HG03354 (cell line): ENCODE data around the gene LOXL4.

Experiments used
- ATAC-seq: cut with Tn5 transposase; IDR thresholded peaks from one replicate; pipeline ENCODE4 v1.9.1; 2021; ENCODE audit warnings: mild to moderate bottlenecking; ENCODE audit not compliant: unreplicated experiment, poor library complexity, severe bottlenecking

Gene LOXL4

DNA sequence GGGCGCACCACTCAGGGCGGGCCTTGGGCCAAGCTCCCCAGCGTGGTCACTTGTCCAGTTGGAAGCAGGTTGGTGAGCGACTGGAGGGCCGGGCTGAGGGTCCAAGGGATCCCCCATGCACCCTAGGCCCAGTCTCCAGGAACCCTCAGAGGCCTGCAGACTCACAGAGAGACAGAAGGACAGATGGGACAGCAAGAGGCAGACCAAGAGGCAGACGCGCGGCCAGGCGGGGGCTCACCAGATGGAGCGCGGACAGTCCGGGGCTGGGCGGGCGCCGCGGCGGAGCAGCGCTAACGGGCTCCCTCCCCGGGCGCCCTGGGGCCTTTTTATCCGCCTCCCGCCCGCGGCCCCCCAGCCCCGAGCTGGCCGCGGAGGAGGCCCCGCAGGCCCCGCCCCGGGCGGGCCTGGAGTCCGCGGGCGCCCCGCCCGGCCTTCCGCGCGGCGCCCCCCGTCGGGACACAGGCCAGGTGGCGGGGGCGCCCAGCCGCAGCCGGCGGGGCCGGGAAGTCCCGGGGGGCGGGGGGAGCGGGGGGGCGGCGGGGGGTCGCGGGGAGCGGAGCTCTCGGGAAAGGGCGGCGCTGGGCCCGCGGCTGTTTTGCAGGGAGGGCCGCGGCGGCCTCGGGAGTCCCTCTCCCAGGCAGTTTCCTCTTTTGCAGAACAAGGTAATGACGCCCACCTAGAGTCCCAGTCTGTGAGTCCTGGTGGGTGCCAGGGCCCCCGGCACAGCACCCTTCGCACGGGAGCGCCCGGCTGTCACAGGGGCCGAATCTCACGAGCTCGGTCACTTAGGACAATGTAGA, at the start of gene LOXL4:
Gene LOXL4 (minus strand): TSS at position 301 of the 800 bp plus-strand sequence. CDS start 5,175 bp downstream, outside the sequence.
- no peak for ATAC-seq

DNA sequence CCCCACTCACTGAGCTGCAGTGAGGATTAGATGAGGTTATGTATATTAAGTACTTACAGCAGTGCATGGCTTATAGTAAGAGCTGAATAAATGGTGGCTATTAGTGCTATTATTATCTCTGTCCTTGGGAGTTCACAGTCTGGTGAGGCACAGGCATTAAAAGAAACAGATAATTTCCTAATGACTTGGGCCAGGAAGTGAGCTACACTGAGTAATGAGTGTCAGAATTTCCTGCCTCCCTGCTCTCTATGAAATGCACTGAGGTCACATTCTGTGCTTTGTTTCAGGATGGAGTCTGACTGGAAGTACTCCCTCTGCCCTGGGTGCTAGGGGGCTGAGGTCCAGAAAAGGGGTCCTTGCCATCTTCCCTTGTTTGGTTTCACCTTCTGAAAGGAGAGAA, 48.7 kb upstream of the LOXL4 start:
- no peak for ATAC-seq

DNA sequence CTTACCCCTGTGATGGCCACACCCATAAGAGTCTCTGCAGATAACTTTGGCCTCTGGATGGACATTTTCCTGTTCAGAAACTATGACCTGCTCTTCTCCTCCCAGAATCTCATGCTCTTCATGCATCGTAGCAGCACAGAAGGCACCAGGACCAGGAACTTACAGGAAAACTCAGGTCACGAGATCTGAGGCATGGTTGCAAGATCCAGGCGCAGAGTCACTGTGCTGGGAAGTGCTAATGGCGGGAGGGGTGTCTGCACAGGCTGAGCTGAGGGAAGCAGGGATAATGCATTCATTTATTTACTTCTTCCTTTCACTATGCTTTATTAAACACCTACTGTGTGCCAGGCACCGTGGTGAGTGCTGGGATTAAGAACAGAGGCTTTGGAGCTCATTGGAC, 48.2 kb upstream of the LOXL4 start:
- no peak for ATAC-seq

DNA sequence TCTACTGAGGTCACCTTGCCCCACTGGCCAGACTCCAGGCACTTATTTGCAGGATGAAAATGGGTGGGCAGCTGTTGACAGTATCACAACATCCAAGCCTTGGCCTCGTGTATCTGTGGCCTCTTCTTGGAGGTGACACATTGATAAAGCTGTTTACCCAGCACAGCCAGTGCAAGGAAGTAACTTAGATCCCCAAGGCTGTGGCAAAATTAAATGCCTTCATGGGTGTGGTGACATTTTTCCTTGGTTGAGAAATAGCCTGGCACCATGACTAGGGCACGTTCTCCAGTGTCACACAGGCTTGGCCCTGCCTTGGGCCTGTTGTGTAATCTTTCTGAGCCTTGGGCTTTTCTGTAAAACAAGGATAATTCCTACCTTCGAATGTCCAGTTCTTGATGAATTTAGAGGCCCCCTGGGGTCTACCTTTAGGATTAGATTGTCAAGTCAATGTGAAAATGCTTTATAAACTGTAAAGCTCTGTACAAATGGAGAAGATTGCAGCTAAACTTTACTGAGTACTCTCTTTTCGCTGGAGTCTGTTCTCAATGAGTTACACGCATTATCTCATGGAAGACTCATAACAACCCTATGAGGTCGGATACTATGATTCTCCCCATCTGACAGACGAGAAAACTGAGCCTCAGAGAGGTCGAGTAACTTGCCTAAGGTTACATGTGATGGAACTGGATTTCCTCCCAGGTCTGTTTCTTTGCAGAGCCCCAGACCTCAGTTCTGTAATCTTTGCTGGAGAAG, 46.7 kb upstream of the LOXL4 start:
- ATAC-seq, result no peak

- no peak for ATAC-seq
Observed at GRCh38 chr10:98313598-98313997, 45.6 kb upstream of the LOXL4 start.

GRCh38 chr10:98312822-98313221, 44.8 kb upstream of the LOXL4 start:
- ATAC-seq, result no peak

GRCh38 chr10:98312349-98312748, 44.4 kb upstream of the LOXL4 start:
- ATAC-seq, result no peak

DNA sequence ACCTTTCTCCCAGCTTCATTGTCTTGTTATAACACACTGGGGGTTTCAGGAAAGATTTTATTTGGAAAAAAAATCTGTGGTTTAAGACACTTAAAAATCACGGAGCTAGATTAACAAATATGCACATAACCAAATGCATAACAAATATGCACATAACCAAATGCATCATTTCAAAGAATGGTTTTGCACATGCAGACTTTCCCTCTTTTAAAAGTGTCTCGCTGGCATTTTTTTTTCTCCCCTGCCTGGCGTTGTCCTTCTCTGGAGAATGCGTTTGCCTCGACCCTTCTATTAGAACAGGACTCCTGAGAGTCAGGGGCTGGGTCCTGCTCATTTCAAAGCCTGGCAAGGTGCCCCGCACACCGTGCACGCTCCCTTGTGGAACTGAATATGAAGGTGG, 42.7 kb upstream of the LOXL4 start:
- no peak for ATAC-seq

DNA sequence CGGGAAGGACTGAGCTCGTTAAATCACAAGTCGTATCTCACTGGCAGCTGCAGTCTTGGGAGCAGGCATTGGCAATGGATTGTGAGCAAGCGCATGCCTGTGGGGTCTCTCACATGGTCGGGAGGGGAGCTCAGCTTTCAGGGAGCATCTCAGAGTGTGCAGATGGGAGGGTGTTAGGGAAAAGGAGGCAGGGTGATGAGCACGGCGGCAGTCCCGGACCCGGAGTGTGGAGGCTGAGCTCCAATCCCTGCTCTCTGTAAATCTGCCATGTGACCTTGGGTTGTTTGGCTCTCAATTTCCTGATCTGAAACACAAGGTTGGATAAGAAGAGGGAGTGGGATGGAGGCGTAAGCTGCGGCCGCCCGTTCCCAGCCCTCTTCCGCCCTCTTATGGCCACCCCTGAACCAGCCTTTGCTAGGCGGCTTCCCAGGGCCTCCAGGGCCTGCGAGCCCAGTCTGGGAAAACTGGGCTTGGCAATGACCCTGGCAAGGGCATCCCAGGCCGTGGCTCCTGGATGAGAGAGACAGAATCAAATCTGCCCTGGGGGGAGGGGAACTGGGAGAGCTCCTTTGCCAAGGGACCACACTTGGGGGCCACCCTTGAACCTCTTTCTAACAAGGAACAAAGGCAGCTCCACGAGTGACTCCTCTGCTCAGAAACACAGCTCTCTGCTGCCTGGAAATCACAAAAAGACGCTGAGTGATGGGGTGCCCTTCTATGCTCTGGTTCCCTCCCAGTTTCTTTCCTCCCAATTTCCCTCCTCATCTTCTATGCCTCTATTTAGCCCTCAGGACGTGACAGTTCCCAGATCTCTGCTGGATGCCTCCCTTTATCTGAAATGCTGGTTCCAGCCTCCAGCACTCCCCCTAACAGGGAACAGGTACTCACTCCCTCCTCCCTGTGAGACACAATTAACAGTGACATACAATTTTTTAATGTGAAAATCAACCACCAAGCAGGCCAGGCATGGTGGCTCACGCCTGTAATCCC, 41.7 kb upstream of the LOXL4 start:
- ATAC-seq, result no peak

DNA sequence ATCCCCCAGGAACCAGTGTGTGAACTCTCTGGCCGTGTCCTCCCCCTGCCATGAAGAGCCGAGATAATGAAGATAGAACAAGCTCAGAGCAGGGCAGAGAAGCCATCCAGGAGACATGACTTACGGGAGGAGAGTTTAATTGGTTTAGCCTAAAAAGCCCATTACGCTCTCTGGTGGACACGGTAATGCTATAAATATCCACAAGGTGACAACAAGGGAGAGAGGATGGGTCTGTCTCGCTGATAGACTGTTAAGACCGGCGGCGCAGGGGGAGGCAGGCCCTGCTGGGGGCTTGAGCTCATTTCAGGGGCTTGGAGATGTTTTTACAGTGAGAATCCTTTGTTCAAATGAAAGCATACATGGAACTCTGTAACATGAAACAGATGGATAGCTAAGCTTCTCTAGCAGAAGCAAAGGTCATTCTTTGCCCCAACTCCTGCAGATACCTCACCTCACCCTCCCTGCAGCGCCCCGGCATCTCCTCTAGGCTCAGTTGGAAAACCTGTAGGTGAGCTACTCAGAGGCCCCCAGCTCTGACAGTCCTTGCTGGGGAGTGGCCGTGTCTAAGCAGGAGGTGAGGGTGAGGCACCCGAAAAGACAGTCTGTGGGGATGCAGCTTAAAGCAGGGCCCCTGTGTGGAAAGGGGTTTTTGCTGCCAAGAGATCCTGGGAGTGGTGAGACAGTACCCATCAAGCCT, 40.8 kb upstream of the LOXL4 start:
- no peak for ATAC-seq

DNA sequence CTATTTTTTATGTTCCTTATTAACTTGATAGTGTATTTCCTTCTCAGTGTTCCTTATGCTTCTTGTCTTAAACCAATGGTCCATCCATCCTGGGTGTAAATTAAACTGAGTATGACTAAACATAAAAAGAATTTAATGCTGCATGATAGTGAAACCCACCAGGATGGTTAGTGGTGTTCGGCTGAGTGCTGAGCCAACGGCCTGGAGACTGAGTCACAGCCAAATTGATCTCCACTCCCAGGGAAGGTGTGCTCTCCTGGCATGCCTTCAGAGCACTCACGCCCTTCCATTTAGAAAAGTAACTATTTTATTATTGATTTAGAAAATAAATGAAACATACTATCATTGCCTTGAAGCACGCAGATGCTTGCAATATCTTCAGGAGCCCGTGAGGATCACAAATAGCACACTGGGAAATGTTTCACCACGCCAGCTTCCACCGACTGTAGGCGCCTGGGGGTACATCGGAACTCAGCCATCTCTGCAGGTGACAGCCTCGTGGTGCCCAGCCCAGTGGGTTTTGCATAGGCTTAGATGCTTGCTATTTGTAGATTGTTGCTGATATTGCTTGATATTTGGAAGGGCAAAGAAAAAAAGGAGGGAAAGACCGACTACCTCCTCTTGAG, 40.0 kb upstream of the LOXL4 start:
- ATAC-seq, result no peak

DNA sequence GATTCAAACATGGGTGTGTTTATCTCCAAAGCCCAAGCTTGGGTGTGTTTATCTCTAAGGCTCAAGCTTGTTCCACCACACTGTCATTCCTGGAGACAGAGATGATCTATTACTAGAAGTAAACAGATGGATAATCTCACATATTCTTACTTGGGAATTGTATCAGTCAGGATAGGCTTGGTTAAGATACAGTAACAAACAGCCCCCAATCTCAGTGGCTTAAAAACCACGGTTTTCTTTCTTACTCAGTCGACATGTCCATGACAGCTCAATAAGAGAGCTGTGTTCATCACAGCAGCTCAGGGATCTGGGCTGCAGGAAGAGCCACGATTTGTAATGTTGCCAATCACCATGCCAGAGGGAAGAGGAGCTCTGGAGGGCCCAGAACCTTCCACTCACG, 38.5 kb upstream of the LOXL4 start:
- no peak for ATAC-seq

DNA sequence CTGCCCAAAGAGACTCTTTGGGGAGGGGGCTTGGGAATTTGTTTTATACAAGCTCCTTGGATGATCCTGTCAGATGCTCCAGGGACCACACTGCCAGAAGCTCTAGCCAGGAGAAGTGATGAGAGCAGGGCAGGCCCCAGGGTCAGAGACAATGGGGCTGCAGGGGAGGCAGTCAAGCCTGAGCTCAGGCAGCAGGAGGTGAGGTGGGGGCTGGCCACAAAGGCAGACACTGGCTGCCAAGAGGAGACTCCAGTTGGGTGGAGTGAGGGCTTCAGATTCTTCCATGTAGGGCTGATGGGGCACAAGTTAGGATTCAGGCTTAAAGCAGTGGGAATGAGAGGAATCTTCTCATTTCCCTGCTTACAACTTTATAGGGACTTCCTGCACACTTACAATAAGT, 35.6 kb upstream of the LOXL4 start:
- ATAC-seq, result no peak

DNA sequence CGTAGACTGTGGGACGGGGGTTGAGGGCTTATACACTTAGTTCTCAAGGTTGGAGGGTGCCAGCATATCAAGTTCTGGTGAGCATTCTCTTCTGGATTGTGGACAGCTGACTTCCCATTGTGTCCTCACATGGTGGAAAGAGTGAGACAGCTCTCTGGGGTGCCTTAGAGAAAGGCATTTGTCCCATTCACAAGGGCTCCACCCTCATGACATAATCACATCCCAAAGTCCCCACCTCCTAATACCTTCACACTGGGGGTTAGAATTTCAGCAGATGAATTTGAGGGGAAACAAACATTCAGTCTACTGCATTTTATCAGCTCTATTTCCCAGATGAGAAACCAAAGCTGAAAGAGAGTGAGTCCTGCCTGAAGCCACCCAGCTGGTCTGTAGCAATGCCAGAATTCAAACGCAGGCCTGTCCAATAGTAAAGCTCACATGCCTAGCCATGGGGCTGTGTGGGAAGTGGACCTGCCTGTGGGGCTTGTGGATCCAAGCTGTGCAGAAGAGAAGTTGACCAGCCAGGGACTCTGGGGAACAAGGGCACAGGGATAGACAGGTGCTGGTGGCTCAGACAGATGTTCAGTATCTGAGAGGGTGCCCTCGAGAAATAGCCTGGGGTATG, 34.9 kb upstream of the LOXL4 start:
- ATAC-seq, result no peak

DNA sequence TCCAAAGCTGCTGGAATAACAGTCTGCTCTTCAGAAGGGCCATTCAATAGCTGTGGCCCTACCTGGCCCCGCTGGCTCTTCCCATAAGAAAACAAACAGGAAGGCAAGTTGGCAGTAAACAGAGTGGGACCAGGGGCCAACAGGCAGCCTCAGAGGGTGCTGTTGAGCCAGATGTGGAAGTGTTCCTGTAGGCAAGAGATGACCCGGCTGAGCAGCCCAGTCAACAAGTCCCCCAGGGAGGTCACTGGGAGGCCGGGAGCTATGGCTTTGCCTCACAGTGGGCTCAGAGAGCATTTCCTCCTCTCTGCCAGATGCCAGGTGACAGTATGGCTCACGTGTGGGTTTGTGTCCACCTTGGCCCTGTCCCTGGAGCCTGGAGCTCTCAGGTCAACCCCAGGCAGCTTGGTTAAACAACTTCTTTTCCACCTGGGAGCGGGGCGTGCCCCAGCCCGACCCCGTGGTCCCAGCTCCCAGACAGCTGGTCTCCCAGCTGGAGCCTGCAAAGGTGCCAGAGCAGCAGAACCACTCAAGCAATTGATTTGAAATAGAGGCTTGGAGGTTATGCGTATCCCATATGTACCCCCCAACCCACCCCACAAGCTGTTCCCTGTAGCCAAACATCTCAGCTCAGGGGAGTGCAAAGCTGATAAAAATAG, 33.8 kb upstream of the LOXL4 start:
- ATAC-seq, result no peak

DNA sequence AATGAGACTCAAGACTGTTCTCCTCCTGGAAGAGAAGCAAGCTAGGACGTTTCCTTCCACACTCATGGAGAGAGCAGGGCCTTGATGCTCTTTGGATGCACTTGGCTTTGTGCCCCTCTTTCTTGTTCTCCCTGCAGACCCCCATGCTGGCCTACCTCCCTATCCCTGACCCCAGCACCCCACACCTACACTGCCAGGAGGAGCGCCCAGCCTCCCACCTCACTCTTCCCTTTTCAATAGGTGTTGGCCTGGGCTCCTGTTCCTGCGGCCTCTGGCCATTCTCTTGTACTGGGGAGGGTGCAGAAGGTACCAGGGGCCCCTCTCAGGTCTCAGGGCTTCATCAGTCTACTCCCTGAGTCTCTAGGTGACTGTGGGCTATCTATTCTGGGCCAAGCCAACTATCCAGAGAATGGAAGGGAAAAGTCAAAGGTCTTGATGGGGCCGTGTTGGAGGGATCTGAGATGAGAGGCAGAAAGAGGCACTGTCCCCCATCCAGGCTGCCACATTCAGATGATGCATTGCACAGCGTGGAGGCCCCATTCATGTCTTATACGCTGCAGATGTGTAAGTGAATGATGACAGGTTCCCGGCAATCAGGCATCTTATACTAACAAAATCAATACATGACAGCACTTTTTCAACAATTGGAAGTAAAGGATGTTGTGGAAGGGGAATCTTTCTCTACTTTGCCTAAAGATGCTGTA, 32.7 kb upstream of the LOXL4 start:
- ATAC-seq, result no peak

GRCh38 chr10:98299341-98299740, 31.3 kb upstream of the LOXL4 start:
- ATAC-seq, result no peak

GRCh38 chr10:98296524-98296923, 28.5 kb upstream of the LOXL4 start:
- ATAC-seq, result no peak
